Right ventricle myocardium inferior (tissue), 1 donor: ENCODE results near the gene DYNLRB1. TPM values are rescaled to one million over a fixed set of nuclear protein-coding genes. Genes with fewer than 3 reads are reported as not detected.
"Not testable (repeated sequence)": the region's sequence is repeated elsewhere in the genome, so short reads cannot be mapped to it uniquely, and the experiment has no call there.

Experiments
- ATAC-seq: fragments of 200-7000 bp; cut with Tn5 transposase; one replicate; pipeline ENCODE4 v1.9.1; 2020; ENCODE audit warnings: mild to moderate bottlenecking, moderate library complexity
- DNase-seq: peaks from one replicate; pipeline ENCODE4 v3.0.0; 2021; ENCODE audit errors: missing footprints
- intact Hi-C: fragments of 100-400 bp; cut with DNase I; formaldehyde crosslinking; loops from one replicate; pipeline ENCODE4 v1.11.0; 2022
- long read RNA-seq: library from polyadenylated mRNA; unstranded; transcript quantifications from one replicate; pipeline ENCODE4 v2.0.0, GENCODE V29; 2021
- total RNA-seq: library from RNA; stranded (reverse); fragmentation: NEBNext Ultra II Directional; extraction: Animal tissue kit (Norgen Biotek cat#: 25700); gene quantifications from one replicate; pipeline ENCODE4 v1.2.1, GENCODE V29; 2021
- donor health status: DM: no; HTN: yes; CAD: no; lungs with severe emphysema.

Gene DYNLRB1
- total RNA-seq = 172 TPM
- long read RNA-seq, transcript DYNLRB1-202 (4 exons, 675 nt) = major isoform, 26 of 37 reads
- long read RNA-seq, partial matches to known transcripts = 7 of 37 reads
- long read RNA-seq, other reads (novel, unspliced or antisense) = 4 of 37 reads

DNA sequence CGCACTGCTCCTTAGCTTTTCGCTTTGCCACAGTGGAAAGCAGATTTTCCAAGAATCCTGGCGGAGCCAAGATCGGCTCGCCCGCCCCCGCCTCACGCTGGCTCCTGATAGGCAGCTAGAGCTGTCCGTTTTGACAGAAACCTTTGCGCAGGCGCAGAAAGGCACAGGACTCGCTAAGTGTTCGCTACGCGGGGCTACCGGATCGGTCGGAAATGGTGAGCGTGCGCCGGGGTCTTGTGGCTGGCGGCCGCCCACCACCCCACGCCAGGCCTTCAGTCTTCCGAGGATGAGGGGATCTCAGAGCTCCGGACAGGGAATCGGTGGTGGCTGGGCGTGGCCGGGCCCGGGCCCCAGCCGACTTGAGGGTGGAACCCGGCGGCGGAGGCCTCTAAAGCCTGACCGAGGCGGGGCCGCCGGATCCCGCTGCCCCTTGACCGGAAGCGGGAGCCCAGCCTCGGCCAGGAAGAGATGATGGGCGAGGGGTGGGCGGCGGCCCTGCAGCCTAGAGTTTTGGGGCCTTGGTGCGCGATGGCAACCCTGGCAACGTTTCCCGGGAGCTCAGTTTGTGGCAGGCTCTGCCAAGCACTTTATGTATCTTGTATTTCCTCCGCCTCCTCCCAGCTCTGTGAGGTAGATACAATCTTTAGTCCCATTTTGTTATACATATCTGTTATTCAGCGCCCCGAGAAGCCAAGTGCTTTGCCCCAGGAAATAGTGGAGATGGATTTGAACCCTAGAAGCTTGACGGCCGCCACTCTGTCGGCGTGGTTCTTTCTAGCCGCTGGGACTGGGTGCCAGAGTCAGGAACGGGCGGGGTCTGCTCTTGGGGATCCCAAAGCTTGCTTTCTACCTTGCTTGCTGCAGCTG lies at the start of gene DYNLRB1:
DYNLRB1 (plus strand) TSS at position 176 of the 867 bp plus-strand sequence; CDS start at position 213, 37 bp downstream.
- peak; percentile 97 for ATAC-seq
- DNase-seq = peak; percentile 97
- intact Hi-C loops = no loop called here

DNA sequence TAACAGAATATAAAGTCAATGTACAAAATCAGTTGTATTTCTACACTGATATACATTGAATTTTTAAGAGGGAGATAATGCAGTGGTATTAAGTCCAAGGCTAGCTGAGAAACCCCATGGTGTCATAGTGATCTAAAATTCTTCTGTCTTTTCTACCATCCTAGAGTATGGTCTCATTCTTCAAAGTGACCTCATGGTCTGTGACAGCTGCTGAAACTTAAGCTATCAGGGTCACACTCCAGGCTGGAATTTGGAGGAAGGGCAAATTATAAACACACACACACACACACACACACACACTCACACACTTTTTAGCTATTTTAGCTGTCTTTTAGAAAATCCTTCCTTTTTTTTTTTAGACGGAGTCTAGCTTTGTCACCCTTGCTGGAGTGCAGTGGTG lies 47.3 kb upstream of the DYNLRB1 start:
- ATAC-seq (no peak), DNase-seq (no peak)
- intact Hi-C loops = no loop called here

DNA sequence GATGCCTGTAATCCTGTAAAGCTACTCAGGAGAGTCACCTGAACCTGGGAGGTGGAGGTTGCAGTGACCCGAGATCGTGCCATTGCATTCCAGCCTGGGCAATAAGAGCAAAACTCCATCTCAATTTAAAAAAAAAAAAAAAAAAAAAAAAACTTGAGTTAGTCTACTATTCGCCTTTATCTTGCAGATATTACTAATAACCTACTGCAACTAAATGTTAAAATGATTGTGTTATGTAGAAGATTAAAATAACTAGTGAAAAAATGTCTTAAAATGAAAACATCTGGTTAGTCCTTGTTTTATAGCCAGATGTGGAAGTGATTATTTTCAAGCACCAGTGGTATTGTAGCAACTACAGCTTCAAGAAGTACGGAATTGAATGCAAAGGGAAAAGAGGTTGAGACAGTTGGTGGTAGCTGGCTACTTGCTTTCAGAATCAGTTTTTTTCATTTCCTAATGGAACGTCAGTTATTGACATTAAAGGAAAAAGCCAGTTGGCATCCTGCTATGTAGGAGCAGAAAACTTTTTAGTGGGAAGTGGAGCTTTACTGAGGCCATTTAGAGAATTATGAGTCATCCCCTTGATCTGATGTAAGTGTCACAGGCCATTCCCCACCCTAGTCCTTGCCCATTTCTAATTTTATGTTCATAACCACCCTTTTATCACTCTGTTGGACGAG lies 43.8 kb upstream of the DYNLRB1 start:
- no peak for DNase-seq
- intact Hi-C loops = no loop called here
- ATAC-seq = no peak

DNA sequence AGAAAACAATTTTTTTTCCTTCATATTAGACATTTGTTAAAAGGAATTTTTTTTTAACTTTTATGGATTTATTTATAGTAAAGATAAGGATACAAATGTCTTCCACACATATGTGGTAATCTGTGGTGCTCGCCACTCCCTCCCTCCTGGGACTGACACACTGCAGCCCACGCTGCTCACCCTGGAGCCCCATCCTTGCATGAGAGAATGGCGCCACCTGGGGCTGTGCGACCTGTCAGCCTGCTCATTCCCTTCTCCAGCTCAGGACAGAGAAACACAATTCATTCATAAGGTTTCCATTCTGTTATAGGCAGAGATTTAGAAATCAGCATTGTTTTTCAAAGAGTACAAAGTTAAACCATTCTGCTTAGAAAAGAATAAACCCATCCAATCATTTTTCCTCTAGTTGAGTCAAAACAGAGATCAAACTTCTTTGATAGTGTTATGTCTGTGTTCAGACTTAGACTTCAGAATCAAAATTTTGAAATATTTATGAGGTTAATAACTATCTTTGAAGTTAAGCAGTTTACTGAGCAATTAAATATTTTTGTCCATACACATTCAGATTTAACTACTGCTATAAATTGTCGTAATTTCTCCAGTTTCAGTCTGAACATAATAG lies 42.8 kb upstream of the DYNLRB1 start:
- peak; percentile 71 for ATAC-seq
- no peak for DNase-seq
- intact Hi-C loops = no loop called here

DNA sequence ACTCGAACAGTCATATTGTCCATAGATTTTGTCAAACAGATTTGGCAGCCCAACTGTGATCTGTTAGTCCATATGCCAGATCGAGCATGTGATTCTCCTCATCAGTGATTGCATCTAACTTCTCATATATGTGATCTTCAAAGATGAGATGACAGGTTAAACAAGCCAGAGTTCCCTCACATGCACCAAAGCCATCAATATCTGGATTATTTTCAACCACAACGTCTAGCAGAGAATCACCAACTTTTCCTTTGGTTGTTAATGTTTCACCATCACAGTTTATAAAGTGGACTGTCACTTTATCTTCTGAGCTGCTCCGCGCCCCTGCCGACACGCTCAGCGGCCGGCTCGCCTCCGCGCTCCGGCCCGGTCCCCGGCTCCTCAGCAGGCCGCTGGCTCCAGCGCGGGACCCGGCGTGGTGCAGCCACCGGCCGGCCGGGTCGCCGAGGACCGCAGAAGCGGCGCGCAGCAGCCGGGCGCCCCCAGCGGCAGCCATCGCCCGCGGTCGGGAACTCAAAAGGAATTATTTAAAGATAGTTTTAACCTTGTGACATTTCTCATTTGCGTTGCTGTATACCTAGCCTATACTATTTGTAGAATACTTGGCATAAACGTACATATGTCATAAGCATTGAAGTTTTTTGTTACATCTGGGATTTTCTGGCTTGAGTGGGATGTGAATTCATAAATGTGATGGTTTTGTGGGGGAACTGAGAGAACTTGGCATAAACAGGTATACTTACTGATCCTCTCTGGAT lies 40.1 kb upstream of the DYNLRB1 start:
- intact Hi-C loops = loop anchor here (2.0 kb wide), 1 partner anchor 163 kb away; no protein-coding TSS in a partner anchor
- ATAC-seq (peak; percentile 93), DNase-seq (peak; percentile 75)

DNA sequence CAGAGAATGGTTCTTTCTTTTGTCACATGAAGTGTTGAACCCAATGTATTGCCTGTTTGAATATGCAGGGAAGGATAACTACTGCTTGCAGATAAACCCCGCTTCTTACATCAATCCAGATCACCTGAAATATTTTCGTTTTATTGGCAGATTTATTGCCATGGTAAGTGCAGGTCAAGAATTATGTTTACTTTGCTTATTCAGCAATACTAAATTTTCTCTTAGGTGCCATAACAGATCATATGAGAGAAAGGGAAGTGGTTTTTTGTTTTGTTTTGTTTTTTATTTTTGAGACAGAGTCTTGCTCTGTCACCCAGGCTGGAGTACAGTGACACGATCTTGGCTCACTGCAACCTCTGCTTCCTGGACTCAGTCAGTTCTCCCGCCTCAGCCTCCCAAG lies 36.6 kb upstream of the DYNLRB1 start:
- DNase-seq (no peak), ATAC-seq (no peak)
- intact Hi-C loops = no loop called here

DNA sequence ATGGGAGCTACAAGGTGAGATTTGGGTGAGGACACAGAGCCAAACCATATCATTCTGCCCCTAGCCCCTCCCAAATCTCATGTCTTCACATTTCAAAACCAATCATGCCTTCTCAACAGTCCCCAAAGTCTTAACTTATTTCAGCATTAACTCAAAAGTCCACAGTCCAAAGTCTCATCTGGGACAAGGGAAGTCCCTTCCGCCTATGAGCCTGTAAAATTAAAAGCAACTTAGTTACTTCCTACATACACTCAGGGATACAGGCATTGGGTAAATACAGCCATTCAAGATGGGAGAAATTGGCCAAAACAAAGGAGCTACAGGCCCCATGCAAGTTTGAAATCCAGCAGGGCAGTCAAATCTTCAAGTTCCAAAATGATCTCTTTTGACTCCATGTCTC lies 34.1 kb upstream of the DYNLRB1 start:
- DNase-seq, ATAC-seq, intact Hi-C loops: not testable (repeated sequence)

DNA sequence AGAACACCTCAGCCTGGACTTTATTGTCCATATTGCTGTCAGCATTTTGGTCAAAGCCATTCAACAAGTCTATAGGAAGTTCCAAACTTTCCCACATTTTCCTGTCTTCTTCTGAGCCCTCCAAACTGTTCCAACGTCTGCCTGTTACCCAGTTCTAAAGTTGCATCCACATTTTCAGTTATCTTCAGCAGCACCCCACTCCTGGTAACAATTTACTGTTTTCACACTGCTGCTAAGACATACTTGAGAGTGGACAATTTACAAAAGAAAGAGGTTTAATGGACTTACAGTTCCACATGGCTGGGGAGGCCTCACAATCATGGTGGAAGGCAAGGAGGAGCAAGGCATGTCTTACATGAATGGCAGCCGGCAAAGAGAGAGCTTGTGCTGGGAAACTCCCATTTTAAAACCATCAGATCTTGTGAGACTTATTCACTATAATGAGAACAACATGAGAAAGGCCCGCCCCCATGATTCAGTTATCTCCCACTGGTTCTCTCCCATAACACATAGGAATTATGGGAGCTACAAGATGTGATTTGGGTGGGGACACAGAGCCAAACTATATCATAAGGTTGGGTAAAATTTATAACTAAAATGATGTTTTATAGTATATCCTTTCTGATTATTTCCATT lies 32.5 kb upstream of the DYNLRB1 start:
- intact Hi-C loops, DNase-seq: not testable (repeated sequence)

DNA sequence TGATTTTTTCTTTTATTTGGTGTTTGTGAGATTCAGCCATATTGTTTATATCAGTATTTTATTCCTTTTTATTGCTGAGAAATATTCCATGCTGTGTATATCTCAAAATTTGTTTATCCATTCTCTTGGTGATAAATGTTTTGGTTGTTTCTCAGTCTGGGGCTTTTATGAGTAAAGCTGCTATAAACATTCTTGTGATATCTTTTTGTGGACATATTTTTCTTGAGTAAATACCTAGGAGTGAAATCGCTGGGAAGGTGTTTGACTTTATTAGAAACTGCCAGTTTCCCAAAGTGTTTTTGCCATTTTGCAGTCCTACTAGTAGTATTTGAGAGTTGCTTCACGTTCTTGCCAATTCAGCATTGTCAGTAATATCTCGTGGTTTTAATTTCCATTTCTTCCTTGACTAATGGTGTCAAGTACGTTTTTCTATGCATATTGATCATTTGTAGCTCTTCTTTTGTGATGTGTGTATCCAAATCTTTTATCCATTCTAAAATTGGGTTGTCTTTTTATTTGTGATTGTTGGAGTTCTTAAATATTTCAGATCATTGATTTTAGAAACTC lies 31.1 kb upstream of the DYNLRB1 start:
- intact Hi-C loops = no loop called here
- DNase-seq = no peak
- ATAC-seq = no peak

More for the DNA sequence above, 32.5 kb upstream of the DYNLRB1 start:
- ATAC-seq = not testable (repeated sequence)

DNA sequence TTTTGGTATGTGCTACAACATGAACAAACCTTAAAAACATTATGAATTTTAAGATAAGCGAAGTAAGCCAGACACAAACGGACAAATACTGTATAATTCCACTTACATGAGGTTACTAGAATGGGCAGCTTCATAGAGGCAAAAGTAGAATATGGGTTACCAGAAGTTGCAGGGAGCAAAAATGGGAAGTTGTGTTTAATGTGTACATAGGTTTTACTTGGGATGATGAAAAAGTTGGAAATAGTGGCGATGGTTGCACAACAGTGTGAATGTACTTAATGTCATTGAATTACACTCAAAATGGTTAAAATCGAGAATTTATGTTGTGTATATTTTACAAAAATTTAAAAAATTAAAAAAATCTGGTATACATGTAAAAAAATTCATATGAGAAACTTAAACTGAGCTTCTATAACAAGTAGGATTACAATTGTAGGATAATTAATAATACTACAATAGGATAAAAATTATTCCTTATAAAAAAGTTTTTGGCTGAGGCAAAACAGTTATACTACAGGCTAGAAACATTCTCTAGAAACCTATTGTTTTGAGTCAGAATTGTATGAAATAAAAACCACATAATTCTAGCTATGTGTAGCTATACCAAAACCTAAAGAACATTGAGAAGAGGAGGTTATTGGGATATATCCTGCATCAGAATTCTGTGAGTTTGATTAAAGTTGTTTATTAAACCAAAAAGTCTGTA lies 24.8 kb upstream of the DYNLRB1 start:
- DNase-seq = no peak
- intact Hi-C loops = no loop called here
- no peak for ATAC-seq

DNA sequence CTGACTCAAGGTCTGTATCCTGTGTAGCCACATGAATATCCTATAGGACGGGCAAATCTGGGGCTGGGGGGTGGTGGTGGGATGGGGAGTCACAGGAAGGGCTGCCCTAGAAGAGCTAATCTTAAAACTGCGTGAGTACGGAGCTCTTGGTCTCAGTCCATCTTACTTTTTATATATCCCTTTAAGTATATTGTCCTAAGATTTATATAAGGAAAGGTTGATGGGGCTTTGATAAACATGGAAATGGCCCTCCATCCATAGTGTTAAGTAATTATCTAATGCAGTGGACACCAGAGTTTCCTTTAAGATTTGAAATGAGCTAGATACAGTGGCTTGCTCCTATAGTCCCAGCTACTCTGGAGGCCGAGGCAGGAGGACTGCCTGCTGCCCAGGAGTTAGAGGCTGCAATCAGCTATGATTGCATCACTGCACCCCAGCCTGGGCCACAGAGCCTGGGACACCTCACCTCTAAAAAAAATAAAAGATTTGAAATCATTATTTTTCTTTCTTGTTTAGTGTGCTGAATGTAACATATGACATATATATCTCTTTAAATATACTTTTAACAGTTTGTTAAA lies 24.2 kb upstream of the DYNLRB1 start:
- DNase-seq (no peak), ATAC-seq (no peak)
- intact Hi-C loops = no loop called here

DNA sequence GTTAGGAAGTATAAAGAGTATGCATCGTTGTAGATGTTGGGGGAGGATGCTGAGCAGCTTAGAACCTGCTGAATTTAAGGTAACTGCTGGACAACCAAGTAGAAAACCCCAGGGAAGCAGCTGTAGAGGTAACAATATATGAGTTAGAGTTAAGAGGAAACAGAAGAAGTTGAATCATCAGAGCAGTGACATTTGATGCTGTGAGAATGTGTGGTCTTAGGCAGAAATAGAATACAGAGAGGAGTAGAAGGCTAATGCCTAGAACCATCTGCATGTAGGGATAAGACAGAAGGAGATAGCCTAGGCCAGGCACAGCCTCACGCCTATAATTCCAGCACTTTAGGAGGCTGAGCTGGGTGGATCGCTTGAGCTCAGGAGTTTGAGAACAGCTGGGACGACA lies 22.6 kb upstream of the DYNLRB1 start:
- ATAC-seq (no peak), DNase-seq (no peak)
- intact Hi-C loops = no loop called here

DNA sequence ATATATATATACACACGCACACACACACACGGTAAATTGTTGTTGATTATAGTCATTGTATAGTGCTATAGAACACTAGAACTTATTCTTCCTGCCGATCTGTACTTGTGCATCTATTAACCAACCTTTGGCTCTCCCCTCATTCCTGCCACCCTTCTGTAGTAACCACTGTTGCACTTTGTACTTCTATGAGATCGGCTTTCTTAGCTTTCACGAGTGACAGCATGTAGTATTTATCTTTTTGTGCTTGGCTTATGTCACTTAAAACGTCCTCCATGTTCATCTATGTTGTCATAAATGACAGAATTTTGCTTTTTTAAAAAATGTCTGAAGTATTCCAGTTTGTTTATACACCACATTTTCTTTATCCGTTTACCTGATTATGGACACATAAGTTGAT lies 20.9 kb upstream of the DYNLRB1 start:
- no peak for ATAC-seq
- intact Hi-C loops = no loop called here

DNA sequence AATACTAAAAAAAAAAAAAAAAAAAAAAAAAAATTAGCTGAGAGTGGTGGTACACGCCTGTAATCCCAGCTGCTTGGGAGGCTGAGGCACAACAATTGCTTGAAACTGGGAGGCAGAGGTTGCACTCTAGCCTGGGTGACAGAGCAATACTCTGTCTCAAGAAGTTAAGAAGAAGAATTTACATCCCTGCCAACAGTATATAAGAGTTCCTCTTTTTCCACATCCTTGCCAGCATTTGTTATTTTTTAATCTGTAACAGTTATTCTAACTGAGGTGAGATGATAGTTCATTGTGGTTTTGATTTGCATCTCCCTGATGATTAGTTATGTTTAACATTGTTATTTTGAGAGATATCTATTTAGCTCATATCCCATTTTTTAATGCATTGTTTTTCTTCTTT lies 20.3 kb upstream of the DYNLRB1 start:
- intact Hi-C loops = no loop called here
- ATAC-seq (no peak), DNase-seq (no peak)

More for the DNA sequence above, 20.9 kb upstream of the DYNLRB1 start:
- DNase-seq = no peak

DNA sequence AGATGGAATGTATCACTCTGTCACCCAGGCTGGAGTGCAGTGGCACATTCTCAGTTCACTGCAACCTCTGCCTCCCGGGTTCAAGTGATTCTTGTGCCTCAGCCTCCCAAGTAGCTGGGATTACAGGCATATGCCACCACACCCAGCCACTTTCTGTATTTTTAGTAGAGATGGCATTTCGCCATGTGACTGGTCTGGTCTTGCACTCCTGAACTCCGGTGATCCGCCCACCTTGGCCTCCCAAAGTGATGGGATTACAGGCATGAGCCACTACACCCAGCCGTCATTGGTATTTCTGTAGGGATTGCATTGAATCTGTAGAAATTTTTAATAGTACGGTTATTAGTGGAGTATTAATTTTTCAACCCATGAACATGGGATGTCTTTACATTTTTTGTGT lies 18.6 kb upstream of the DYNLRB1 start:
- DNase-seq, ATAC-seq, intact Hi-C loops: not testable (repeated sequence)

DNA sequence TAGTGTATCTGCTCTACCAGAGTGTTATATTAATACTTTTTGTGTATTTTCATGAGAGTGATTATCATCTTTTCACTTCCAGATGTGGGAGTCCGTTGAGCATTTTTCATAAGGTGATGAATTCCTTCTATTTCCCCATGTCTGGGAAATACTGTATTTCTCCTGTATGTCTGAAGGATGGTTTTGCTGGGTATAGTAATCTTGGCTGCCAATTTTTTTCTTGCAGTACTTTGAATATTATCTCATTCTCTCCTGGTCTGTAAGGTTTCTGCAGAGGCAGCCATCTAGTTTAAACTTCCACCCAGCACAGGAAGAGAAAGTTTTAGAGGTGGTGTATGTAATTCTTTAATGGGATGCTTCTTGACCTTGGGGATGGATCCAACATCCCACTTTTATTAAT lies 15.4 kb upstream of the DYNLRB1 start:
- DNase-seq (no peak), ATAC-seq (no peak)
- intact Hi-C loops = no loop called here

DNA sequence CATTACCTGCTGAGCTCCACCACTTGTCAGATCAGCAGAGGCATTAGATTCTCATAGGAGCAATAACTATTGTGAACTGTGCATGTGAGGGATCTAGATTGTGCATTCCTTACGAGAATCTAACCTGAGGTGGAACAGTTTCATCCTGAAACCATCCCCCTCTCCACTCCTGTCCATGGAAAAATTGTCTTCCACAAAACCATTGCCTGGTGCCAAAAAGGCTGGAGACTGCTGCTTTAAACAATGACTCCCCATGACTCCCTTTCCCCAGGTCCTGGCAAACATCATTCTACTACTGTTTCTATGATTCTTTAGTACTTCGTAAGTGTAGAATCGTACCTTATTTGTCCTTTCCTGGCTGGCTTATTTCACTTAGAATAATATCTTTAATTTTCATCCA lies 9.7 kb upstream of the DYNLRB1 start:
- DNase-seq (no peak), ATAC-seq (no peak)
- intact Hi-C loops = no loop called here
